Tibial nerve (tissue), 4 donors: ENCODE results near the gene PAIP2B. TPM values are rescaled to one million over a fixed set of nuclear protein-coding genes. Genes with fewer than 3 reads are reported as not detected.
A peak's percentile ranks its signal among the peaks of the same experiment; 100 is the strongest.

Experiments
- DNase-seq, 2 donors: peaks; one replicate each; pipeline ENCODE4 v3.0.0-alpha.2; 2019; ENCODE audit warnings: low spot score in 2 of 2
- H3K27ac ChIP-seq, 4 donors: fragments of 200-600 bp; sonication (generic) in 3 of 4; one replicate each; pipeline ENCODE4 v1.5.1; 2017 to 2019; ENCODE audit warnings: mild to moderate bottlenecking in 1 of 4
- H3K27me3 ChIP-seq, 2 donors: fragments of 200-600 bp; sonication (generic) in 1 of 2; one replicate each; pipeline versions ENCODE4 v1.5.1 to v1.6.0; 2017 to 2019
- H3K36me3 ChIP-seq, 3 donors: fragments of 200-600 bp; sonication (generic); one replicate each; pipeline ENCODE4 v1.5.1; 2018 to 2019
- H3K4me1 ChIP-seq, 4 donors: fragments of 200-600 bp; sonication (generic) in 3 of 4; one replicate each; pipeline ENCODE4 v1.5.1; 2017 to 2019
- H3K4me3 ChIP-seq, 4 donors: fragments of 200-600 bp; sonication (generic) in 3 of 4; one replicate each; pipeline ENCODE4 v1.5.1; 2017 to 2019; ENCODE audit warnings: mild to moderate bottlenecking in 1 of 4, moderate library complexity in 1 of 4
- H3K9me3 ChIP-seq, 4 donors: fragments of 200-600 bp; sonication (generic) in 3 of 4; one replicate each; pipeline ENCODE4 v1.5.1; 2017 to 2019
- EP300 ChIP-seq, 2 donors: sonication (generic); formaldehyde crosslinking; IDR thresholded peaks; one replicate each; pipeline ENCODE4 v1.6.1; 2017; ENCODE audit warnings: antibody characterized with exemption in 2 of 2, mild to moderate bottlenecking in 1 of 2
- POLR2A ChIP-seq, 2 donors: fragments of 450-650 bp; IDR thresholded peaks; one replicate each; pipeline ENCODE4 v1.6.1; 2017; ENCODE audit warnings: antibody characterized with exemption in 2 of 2, mild to moderate bottlenecking in 2 of 2, moderate library complexity in 2 of 2
- WGBS, 2 donors: methylation state at CpG; one replicate each; pipeline ENCODE4 v1.1.5; 2018; 5-methylcytosine and 5-hydroxymethylcytosine counted together
- total RNA-seq, 4 donors: library from RNA; depleted of rRNA; stranded (reverse); fragments of >200 nt; gene quantifications; one replicate each; pipeline ENCODE4 v1.1.0, GENCODE V29; 2016
- TF ChIP-seq, protein P1 (sequence below), 5 experiments: fragments of 200-600 bp in 3 of 5; fragments of 450-650 bp in 2 of 5; sonication (generic) in 3 of 5; IDR thresholded peaks; one replicate each; pipeline ENCODE4 v1.5.1; 2016 to 2019; ENCODE audit warnings: antibody characterized with exemption in 5 of 5, mild to moderate bottlenecking in 3 of 5, moderate library complexity in 2 of 5

Gene PAIP2B
- total RNA-seq, 4 donors from 2014 or later: 5.7 to 22.1 (median 13.6) TPM

DNA sequence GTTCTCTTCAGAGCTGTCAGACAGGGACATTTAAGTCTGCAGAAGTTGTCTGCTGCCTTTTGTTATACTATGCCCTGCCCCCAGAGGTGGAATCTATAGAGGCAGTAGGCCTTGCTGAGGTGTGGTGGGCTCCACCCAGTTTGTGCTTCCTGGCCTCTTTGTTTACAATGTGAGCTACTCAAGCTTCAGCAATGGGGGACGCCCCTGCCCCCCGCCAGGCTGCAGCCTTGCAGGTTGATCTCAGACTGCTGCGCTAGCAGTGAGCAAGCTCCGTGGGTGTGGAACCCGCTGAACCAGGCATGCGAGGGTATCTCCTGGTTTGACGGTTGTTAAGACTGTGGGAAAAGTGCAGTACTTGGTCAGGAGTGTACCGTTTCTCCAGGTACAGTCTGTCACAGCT is 24.0 kb upstream of the PAIP2B start:
- DNase-seq: no peak
- Histone ChIP-seq H3K27ac (no peak overlapping the region), H3K27me3 (no peaks in the 10 kb centered on the region), H3K36me3 (no peaks in the 10 kb centered on the region), H3K4me1 (no peaks in the 10 kb centered on the region), H3K4me3 (no peak overlapping the region), H3K9me3 (peaks cover 0 to 3% (median 0%) of the 10 kb centered on the region in 4 donors)
- 97 to 99% methylated on average over 6 to 8 of the region's 8 CpGs for WGBS, 2 donors
- TF ChIP-seq POLR2A (IDR thresholded peaks at IDR 0.05) (no peak), EP300 (IDR thresholded peaks at IDR 0.05) (no peak)
- TF ChIP-seq, protein P1, sequence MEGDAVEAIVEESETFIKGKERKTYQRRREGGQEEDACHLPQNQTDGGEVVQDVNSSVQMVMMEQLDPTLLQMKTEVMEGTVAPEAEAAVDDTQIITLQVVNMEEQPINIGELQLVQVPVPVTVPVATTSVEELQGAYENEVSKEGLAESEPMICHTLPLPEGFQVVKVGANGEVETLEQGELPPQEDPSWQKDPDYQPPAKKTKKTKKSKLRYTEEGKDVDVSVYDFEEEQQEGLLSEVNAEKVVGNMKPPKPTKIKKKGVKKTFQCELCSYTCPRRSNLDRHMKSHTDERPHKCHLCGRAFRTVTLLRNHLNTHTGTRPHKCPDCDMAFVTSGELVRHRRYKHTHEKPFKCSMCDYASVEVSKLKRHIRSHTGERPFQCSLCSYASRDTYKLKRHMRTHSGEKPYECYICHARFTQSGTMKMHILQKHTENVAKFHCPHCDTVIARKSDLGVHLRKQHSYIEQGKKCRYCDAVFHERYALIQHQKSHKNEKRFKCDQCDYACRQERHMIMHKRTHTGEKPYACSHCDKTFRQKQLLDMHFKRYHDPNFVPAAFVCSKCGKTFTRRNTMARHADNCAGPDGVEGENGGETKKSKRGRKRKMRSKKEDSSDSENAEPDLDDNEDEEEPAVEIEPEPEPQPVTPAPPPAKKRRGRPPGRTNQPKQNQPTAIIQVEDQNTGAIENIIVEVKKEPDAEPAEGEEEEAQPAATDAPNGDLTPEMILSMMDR (IDR thresholded peaks at IDR 0.05): no peak

DNA sequence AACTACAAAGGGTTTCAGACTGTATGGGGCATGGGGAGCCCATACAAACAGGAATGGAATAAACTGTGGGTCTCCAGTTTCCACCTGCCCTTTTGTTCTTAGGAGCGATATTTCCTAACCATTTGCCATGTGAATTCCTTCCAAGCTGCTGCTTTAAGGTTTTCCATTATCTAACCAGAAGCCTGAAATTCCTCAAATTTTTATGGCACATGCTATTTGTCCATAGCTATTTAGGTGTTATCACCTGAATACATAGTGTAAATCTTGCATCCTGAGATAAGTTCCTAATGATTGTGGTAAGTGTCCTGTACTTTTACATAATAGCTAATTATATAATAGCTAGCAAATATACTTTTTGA is 17.4 kb upstream of the PAIP2B start:
- 69 to 75% methylated on average over 1 of the region's 1 CpG for WGBS, 2 donors
- H3K4me3 ChIP-seq: no peak overlapping the region
- H3K36me3 ChIP-seq: no peaks in the 10 kb centered on the region
- TF ChIP-seq, protein P1 (IDR thresholded peaks at IDR 0.05): no peak
- TF ChIP-seq POLR2A (IDR thresholded peaks at IDR 0.05) (no peak), EP300 (IDR thresholded peaks at IDR 0.05) (no peak)
- H3K27me3 ChIP-seq: no peaks in the 10 kb centered on the region
- no peak for DNase-seq
- H3K9me3 ChIP-seq: peaks cover 0 to 3% (median 0%) of the 10 kb centered on the region in 4 donors
- peaks cover 0 to 16% (median 5%) of the 10 kb centered on the region in 4 donors for H3K4me1 ChIP-seq
- no peak overlapping the region for H3K27ac ChIP-seq

DNA sequence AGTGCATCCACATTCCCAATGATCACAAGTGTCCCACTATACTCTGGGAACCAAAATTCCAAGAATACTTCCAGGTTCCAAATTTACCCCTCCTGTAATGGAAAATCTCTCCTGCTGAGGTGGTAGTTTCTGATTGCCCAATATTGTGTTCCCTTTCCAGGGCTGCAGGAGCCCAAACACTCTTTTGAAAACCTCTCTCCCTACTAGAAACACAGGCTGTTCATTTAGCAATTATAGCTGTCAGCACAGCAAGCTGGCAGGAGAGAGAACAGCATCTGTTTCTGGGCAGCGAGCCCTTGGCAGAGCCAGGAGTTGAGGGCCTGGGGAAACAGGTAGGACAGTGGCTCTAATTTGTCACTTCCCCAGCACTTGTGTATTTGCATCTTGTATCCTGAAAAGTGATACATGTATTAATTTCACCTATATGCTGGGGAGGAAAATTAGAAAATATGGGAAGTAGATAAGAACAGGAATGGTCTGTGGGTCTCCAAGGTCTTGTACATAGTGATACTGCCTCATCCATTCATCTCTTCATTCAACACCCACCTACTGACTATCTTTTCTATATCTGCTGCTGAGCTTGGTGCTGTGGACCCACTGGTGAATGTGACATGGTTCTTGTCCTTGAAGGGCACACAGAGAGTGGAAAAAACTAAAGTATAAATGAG is 16.9 kb upstream of the PAIP2B start:
- TF ChIP-seq, protein P1 (IDR thresholded peaks at IDR 0.05): no peak
- TF ChIP-seq EP300 (IDR thresholded peaks at IDR 0.05) (no peak), POLR2A (IDR thresholded peaks at IDR 0.05) (no peak)
- WGBS, 2 donors: 37 to 43% methylated on average over 1 of the region's 1 CpG
- no peak for DNase-seq
- Histone ChIP-seq H3K9me3 (peaks cover 0 to 3% (median 0%) of the 10 kb centered on the region in 4 donors), H3K27ac (no peak overlapping the region), H3K4me3 (no peak overlapping the region), H3K4me1 (peaks cover 0 to 16% (median 5%) of the 10 kb centered on the region in 4 donors), H3K36me3 (no peaks in the 10 kb centered on the region), H3K27me3 (no peaks in the 10 kb centered on the region)

DNA sequence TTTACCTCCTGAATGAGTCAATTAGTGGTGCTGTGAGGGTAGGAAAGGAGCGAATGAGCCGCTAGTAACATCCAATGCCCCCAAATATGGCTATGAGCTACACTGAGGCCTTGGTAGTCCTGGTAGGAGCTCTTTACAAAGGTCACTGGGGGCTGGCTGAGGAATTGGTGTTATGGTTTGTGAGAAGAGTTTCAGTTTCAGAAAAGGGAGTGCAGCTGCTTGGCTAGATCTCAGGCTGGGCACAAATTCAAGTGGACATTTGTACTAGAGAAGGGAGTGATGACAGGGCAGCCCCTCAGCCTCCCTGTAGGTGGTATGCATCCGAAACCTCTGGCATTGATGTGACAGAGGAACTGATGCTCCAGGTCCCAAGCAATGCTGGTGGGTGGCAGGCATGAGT is 13.9 kb upstream of the PAIP2B start:
- H3K36me3 ChIP-seq: no peaks in the 10 kb centered on the region
- TF ChIP-seq EP300 (IDR thresholded peaks at IDR 0.05): no peak
- TF ChIP-seq, protein P1 (IDR thresholded peaks at IDR 0.05): no peak
- no peaks in the 10 kb centered on the region for H3K9me3 ChIP-seq
- DNase-seq: no peak
- H3K27me3 ChIP-seq: no peaks in the 10 kb centered on the region
- H3K4me3 ChIP-seq: no peak overlapping the region
- peak overlapping the region in 1 of 4 donors; percentile 9 for H3K27ac ChIP-seq
- 45 to 67% methylated on average over 3 of the region's 3 CpGs for WGBS, 2 donors
- peaks cover 0 to 16% (median 5%) of the 10 kb centered on the region in 4 donors for H3K4me1 ChIP-seq

DNA sequence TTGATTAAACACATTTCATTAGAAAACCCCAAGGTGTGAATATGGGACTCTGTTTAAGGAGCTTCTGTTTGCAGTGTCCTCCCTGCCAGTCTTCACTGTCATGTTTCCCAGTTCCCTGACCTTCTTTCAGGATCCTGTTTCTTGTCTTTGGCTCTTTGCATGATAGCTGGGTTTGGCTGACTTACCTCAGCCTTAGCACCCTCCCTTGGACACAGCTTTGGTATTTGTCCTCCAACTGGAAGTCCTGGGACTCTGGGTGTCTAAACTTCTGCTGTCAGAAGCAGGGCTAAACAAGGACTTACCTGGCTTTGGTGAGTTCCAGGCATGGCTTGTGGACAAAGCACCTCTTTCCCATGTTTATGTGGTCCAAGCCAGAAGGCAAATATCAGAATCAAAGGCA is 11.2 kb upstream of the PAIP2B start:
- no peak for DNase-seq
- TF ChIP-seq POLR2A (IDR thresholded peaks at IDR 0.05): no peak
- TF ChIP-seq, protein P1 (IDR thresholded peaks at IDR 0.05): no peak
- TF ChIP-seq EP300 (IDR thresholded peaks at IDR 0.05): no peak
- Histone ChIP-seq H3K4me3 (no peak overlapping the region), H3K4me1 (peaks cover 0 to 16% (median 5%) of the 10 kb centered on the region in 4 donors), H3K27ac (no peak overlapping the region), H3K27me3 (no peaks in the 10 kb centered on the region), H3K36me3 (no peaks in the 10 kb centered on the region), H3K9me3 (peaks cover 0 to 2% (median 0%) of the 10 kb centered on the region in 4 donors)
